HL-60 (cell line): ENCODE data around the gene HDAC9.
A peak's percentile ranks its signal among the peaks of the same experiment; 100 is the strongest.

Source experiments
- DNase-seq, 2 experiments: peaks; one replicate each; pipeline ENCODE4 v3.0.0-alpha.2; 2010 to 2020; ENCODE audit warnings: low read depth in 1 of 2, low spot score in 1 of 2
- H3K27ac ChIP-seq: fragments of 250-450 bp; sonication (Bioruptor Pico); replicated peaks from 2 replicates; pipeline ENCODE4 v1.5.1; 2020; ENCODE audit warnings: mild to moderate bottlenecking, moderate library complexity
- H3K27me3 ChIP-seq: fragments of 250-450 bp; sonication (Bioruptor Pico); 2 replicates; pipeline ENCODE4 v1.5.1; 2021; ENCODE audit warnings: mild to moderate bottlenecking, moderate library complexity; ENCODE audit not compliant: insufficient read depth, poor library complexity, severe bottlenecking
- H3K4me3 ChIP-seq: replicated peaks from 2 replicates; pipeline ENCODE4 v1.5.1; 2011; ENCODE audit warnings: mild to moderate bottlenecking, control low read depth, low read length; ENCODE audit not compliant: insufficient read depth
- GABPA ChIP-seq: IDR thresholded peaks from 2 replicates; pipeline ENCODE4 v1.6.1; 2012; ENCODE audit warnings: low read depth
- POLR2AphosphoS5 ChIP-seq: IDR thresholded peaks from 2 replicates; pipeline ENCODE4 v1.6.1; 2012; ENCODE audit warnings: low read depth
- SPI1 ChIP-seq: IDR thresholded peaks from 2 replicates; pipeline ENCODE4 v1.6.1; 2012; ENCODE audit warnings: low read depth, mild to moderate bottlenecking, borderline replicate concordance
- TF ChIP-seq, protein P1 (sequence below): IDR thresholded peaks from 2 replicates; pipeline ENCODE4 v1.6.1; 2012; ENCODE audit warnings: low read depth; ENCODE audit not compliant: insufficient replicate concordance
- TF ChIP-seq, protein P2 (sequence below): IDR thresholded peaks from one replicate; pipeline ENCODE4 v1.5.1; 2011; ENCODE audit warnings: low read length, control low read depth, inconsistent platforms; ENCODE audit not compliant: insufficient read depth

Gene HDAC9

DNA sequence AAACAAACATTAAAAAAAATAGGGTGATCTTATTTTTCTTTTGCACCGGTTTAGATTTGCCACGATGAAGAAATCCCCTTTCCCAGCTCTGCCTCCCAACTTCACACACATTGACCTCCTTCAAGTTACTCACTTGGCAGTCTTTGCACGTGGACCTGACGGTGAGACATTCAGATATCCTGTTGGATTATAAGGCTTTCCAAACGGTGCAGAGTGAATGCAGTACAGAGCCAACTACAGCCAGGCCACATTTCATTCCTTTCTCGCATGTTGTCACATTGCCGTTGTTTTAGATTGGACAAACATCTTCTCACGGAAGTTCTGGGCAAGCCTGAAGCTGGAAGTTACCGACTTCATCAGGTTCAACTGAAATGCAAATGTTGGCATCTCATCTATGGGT, 159.2 kb downstream of the HDAC9 start:
- Histone ChIP-seq H3K27me3 (no peaks in the 10 kb centered on the region), H3K27ac (no peak overlapping the region), H3K4me3 (no peak overlapping the region)
- DNase-seq: no peak
- TF ChIP-seq POLR2AphosphoS5 (no peak), SPI1 (no peak), GABPA (no peak)
- TF ChIP-seq, protein P1, sequence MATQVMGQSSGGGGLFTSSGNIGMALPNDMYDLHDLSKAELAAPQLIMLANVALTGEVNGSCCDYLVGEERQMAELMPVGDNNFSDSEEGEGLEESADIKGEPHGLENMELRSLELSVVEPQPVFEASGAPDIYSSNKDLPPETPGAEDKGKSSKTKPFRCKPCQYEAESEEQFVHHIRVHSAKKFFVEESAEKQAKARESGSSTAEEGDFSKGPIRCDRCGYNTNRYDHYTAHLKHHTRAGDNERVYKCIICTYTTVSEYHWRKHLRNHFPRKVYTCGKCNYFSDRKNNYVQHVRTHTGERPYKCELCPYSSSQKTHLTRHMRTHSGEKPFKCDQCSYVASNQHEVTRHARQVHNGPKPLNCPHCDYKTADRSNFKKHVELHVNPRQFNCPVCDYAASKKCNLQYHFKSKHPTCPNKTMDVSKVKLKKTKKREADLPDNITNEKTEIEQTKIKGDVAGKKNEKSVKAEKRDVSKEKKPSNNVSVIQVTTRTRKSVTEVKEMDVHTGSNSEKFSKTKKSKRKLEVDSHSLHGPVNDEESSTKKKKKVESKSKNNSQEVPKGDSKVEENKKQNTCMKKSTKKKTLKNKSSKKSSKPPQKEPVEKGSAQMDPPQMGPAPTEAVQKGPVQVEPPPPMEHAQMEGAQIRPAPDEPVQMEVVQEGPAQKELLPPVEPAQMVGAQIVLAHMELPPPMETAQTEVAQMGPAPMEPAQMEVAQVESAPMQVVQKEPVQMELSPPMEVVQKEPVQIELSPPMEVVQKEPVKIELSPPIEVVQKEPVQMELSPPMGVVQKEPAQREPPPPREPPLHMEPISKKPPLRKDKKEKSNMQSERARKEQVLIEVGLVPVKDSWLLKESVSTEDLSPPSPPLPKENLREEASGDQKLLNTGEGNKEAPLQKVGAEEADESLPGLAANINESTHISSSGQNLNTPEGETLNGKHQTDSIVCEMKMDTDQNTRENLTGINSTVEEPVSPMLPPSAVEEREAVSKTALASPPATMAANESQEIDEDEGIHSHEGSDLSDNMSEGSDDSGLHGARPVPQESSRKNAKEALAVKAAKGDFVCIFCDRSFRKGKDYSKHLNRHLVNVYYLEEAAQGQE: no peak
- TF ChIP-seq, protein P2, sequence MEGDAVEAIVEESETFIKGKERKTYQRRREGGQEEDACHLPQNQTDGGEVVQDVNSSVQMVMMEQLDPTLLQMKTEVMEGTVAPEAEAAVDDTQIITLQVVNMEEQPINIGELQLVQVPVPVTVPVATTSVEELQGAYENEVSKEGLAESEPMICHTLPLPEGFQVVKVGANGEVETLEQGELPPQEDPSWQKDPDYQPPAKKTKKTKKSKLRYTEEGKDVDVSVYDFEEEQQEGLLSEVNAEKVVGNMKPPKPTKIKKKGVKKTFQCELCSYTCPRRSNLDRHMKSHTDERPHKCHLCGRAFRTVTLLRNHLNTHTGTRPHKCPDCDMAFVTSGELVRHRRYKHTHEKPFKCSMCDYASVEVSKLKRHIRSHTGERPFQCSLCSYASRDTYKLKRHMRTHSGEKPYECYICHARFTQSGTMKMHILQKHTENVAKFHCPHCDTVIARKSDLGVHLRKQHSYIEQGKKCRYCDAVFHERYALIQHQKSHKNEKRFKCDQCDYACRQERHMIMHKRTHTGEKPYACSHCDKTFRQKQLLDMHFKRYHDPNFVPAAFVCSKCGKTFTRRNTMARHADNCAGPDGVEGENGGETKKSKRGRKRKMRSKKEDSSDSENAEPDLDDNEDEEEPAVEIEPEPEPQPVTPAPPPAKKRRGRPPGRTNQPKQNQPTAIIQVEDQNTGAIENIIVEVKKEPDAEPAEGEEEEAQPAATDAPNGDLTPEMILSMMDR: no peak

DNA sequence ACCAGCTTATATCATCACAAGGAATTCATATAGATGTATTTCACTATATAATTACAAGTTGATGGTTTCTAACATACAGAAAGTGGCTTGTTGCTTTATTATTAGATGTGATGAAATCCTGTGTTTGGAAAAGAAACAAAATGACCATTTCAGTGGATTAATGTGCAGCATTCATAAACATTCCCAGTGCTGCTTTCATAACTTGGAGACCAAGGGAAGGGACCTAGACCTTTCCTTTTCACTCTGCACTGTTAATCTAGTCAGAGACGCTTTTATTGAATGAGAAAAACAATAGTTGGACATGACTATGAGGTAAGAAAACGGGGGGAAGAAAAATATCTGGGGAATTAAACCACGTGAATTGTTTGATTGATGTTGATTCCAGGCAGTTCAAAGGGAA, 160.0 kb downstream of the HDAC9 start:
- no peak overlapping the region for H3K4me3 ChIP-seq
- DNase-seq: no peak
- no peak overlapping the region for H3K27ac ChIP-seq
- no peaks in the 10 kb centered on the region for H3K27me3 ChIP-seq
- TF ChIP-seq, protein P1: no peak
- TF ChIP-seq POLR2AphosphoS5: no peak
- no peak for TF ChIP-seq GABPA
- TF ChIP-seq, protein P2: no peak
- TF ChIP-seq SPI1: no peak

DNA sequence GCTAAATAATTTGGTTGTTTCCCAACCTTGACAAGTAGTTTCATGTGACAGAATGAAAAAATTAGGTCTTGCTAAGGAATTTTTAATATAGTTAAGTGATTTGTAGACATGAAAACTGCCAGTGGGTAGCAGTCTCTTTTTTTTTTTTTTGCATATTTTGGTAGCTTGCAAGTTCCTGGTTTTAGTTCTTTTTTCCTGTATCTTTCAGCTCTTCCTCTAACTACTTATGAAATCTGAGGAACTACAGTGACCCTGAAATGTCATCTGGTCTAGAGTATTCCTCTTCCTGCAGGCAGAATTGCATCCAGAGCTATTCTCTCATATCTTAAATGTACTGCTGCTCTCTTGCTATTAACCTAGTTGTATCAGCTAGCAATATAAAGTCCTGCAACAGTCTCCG, 160.4 kb downstream of the HDAC9 start:
- TF ChIP-seq GABPA: no peak
- TF ChIP-seq SPI1: no peak
- TF ChIP-seq, protein P1: no peak
- TF ChIP-seq, protein P2: no peak
- TF ChIP-seq POLR2AphosphoS5: no peak
- Histone ChIP-seq H3K27ac (no peak overlapping the region), H3K4me3 (no peak overlapping the region), H3K27me3 (no peaks in the 10 kb centered on the region)
- DNase-seq: peak in 1 of 2 experiments; percentile 15
